GM23338 (cell line): ENCODE measurements around the gene CLCF1. TPM values are rescaled to one million over a fixed set of nuclear protein-coding genes. Genes with fewer than 3 reads are reported as not detected.
A peak's percentile ranks its signal among the peaks of the same experiment; 100 is the strongest.

Experiments
- ATAC-seq: fragments of 200-7000 bp; cut with Tn5 transposase; 3 replicates; pipeline ENCODE4 v1.9.1; 2020
- DNase-seq: peaks from one replicate; pipeline ENCODE4 v3.0.0-alpha.2; 2015; ENCODE audit warnings: low spot score
- H2AFZ ChIP-seq: fragments of 200-600 bp; sonication (generic); 2 replicates; pipeline ENCODE4 v1.8.0; 2016; ENCODE audit warnings: antibody characterized with exemption, mild to moderate bottlenecking, moderate library complexity
- H3F3A ChIP-seq: fragments of 200-600 bp; sonication (generic); replicated peaks from 2 replicates; pipeline ENCODE4 v1.8.0; 2017; ENCODE audit warnings: antibody characterized with exemption, mixed run types, low read depth
- H3K27ac ChIP-seq: fragments of 200-600 bp; sonication (generic); 2 replicates; pipeline ENCODE4 v1.6.1; 2016; ENCODE audit warnings: low read depth
- H3K27me3 ChIP-seq: fragments of 200-600 bp; sonication (generic); 2 replicates; pipeline ENCODE4 v1.8.0; 2016; ENCODE audit warnings: mild to moderate bottlenecking, mixed run types, moderate library complexity; ENCODE audit not compliant: insufficient read depth
- H3K36me3 ChIP-seq: fragments of 200-600 bp; sonication (generic); 2 replicates; pipeline ENCODE4 v1.8.0; 2016; ENCODE audit warnings: mild to moderate bottlenecking; ENCODE audit not compliant: insufficient read depth
- H3K4me1 ChIP-seq: fragments of 200-600 bp; sonication (generic); 2 replicates; pipeline ENCODE4 v1.8.0; 2016; ENCODE audit warnings: mild to moderate bottlenecking, moderate library complexity; ENCODE audit not compliant: insufficient read depth
- H3K4me2 ChIP-seq: fragments of 200-600 bp; sonication (generic); 2 replicates; pipeline ENCODE4 v1.7.1; 2017; ENCODE audit warnings: mixed run types
- H3K4me3 ChIP-seq: fragments of 200-600 bp; sonication (generic); 2 replicates; pipeline ENCODE4 v1.6.1; 2016; ENCODE audit warnings: mixed run types
- H3K79me2 ChIP-seq: fragments of 200-600 bp; sonication (generic); replicated peaks from 2 replicates; pipeline ENCODE4 v1.8.0; 2017; ENCODE audit warnings: mild to moderate bottlenecking; ENCODE audit not compliant: insufficient read depth
- H3K9me2 ChIP-seq: fragments of 200-600 bp; sonication (generic); 2 replicates; pipeline ENCODE4 v1.8.0; 2017; ENCODE audit not compliant: insufficient read depth
- H4K20me1 ChIP-seq: fragments of 200-600 bp; sonication (generic); replicated peaks from 2 replicates; pipeline ENCODE4 v1.8.0; 2017; ENCODE audit warnings: mild to moderate bottlenecking; ENCODE audit not compliant: insufficient read depth
- H3K27ac Mint-ChIP-seq: 2 replicates; pipeline ENCODE4 v1.8.0; 2020; ENCODE audit warnings: inconsistent platforms, mild to moderate bottlenecking, moderate library complexity, mixed read lengths
- H3K27me3 Mint-ChIP-seq: 3 replicates; pipeline ENCODE4 v1.8.0; 2022; ENCODE audit warnings: low read depth, mild to moderate bottlenecking, moderate library complexity, mixed read lengths, inconsistent platforms; ENCODE audit not compliant: insufficient read depth, poor library complexity
- H3K36me3 Mint-ChIP-seq: 3 replicates; pipeline ENCODE4 v1.8.0; 2021; ENCODE audit warnings: low read depth, mild to moderate bottlenecking, inconsistent platforms, moderate library complexity, mixed read lengths
- H3K4me1 Mint-ChIP-seq: 3 replicates; pipeline ENCODE4 v1.8.0; 2020; ENCODE audit warnings: mild to moderate bottlenecking, inconsistent platforms, mixed read lengths
- H3K4me3 Mint-ChIP-seq: 3 replicates; pipeline ENCODE4 v1.8.0; 2021; ENCODE audit warnings: moderate library complexity, mild to moderate bottlenecking, inconsistent platforms, mixed read lengths
- H3K9me3 Mint-ChIP-seq: 3 replicates; pipeline ENCODE4 v1.8.0; 2020; ENCODE audit warnings: moderate library complexity, mild to moderate bottlenecking, inconsistent platforms, mixed read lengths
- CREB1 ChIP-seq: fragments of 250-450 bp; sonication (Bioruptor Pico); IDR thresholded peaks from 2 replicates; pipeline ENCODE4 v1.5.0; 2020; ENCODE audit warnings: low read depth, mild to moderate bottlenecking, moderate library complexity
- polyA plus RNA-seq: library from polyadenylated mRNA; unstranded; fragments of >200 nt; fragmentation: Nextera tagmentation; extraction: Ambion mirVana; gene quantifications from 2 replicates; pipeline ENCODE4 v1.2.1, GENCODE V29; 2016
- total RNA-seq: library from RNA; depleted of rRNA; stranded (reverse); fragments of >200 nt; shearing (Covaris generic); gene quantifications from 2 replicates; pipeline ENCODE4 v1.2.3, GENCODE V29; 2014
- TF ChIP-seq, protein P1 (sequence below), 2 experiments: fragments of 200-600 bp in 1 of 2; sonication (generic) in 1 of 2; conservative IDR thresholded peaks; 2 replicates each; pipeline versions ENCODE4 v1.5.1 to v1.6.1; 2016 to 2017; ENCODE audit warnings: antibody characterized with exemption in 2 of 2, low read depth in 2 of 2, mild to moderate bottlenecking in 2 of 2, moderate library complexity in 1 of 2
- TF ChIP-seq, protein P2 (sequence below): IDR thresholded peaks from one replicate; pipeline ENCODE4 v1.6.1; 2018; ENCODE audit warnings: antibody characterized with exemption; ENCODE audit not compliant: unreplicated experiment
- TF ChIP-seq, protein P3 (sequence below): IDR thresholded peaks from 2 replicates; pipeline ENCODE4 v1.6.1; 2016; ENCODE audit warnings: antibody characterized with exemption

CLCF1 gene
- total and polyA plus RNA-seq, 2 experiments from 2014 or later, result 0.32 TPM; not detected in 1

DNA sequence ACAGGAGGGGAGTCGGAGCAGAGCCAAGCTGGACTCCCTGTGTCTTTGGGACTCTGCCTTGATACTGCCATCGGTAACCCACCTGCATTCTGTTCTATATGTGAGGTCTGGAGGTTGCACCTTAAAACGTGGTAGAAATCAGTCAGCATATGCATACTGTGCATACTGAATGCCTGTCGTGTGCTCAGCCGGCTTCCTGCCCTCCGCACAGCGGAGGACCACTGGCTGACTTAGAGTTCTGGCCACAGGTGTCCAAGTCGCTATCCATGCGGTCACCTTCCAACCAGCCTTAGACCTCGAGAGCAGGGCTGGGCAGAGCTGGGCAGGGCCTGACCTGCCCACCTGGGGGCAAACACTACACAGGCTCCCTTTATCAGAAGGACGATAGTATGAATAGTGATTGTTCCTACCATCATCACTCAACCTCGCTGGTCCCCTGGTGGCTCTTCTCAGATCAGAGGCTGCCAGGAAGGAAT is 34.3 kb upstream of the CLCF1 start:
- no peaks in the 10 kb centered on the region for H3F3A ChIP-seq
- ATAC-seq, result no peak
- Mint-ChIP-seq H3K9me3 (no peaks in the 10 kb centered on the region), H3K27me3 (peaks cover 30% of the 10 kb centered on the region), H3K27ac (no peak overlapping the region), H3K36me3 (no peaks in the 10 kb centered on the region), H3K4me1 (peaks cover 21% of the 10 kb centered on the region), H3K4me3 (no peak overlapping the region)
- no peaks in the 10 kb centered on the region for H3K79me2 ChIP-seq
- no peak for DNase-seq
- H3K36me3 ChIP-seq, result no peaks in the 10 kb centered on the region
- TF ChIP-seq, protein P1, sequence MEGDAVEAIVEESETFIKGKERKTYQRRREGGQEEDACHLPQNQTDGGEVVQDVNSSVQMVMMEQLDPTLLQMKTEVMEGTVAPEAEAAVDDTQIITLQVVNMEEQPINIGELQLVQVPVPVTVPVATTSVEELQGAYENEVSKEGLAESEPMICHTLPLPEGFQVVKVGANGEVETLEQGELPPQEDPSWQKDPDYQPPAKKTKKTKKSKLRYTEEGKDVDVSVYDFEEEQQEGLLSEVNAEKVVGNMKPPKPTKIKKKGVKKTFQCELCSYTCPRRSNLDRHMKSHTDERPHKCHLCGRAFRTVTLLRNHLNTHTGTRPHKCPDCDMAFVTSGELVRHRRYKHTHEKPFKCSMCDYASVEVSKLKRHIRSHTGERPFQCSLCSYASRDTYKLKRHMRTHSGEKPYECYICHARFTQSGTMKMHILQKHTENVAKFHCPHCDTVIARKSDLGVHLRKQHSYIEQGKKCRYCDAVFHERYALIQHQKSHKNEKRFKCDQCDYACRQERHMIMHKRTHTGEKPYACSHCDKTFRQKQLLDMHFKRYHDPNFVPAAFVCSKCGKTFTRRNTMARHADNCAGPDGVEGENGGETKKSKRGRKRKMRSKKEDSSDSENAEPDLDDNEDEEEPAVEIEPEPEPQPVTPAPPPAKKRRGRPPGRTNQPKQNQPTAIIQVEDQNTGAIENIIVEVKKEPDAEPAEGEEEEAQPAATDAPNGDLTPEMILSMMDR (conservative IDR thresholded peaks at IDR 0.05; ENCODE audit: low read depth in 2 of 2), result no peak
- TF ChIP-seq, protein P2, sequence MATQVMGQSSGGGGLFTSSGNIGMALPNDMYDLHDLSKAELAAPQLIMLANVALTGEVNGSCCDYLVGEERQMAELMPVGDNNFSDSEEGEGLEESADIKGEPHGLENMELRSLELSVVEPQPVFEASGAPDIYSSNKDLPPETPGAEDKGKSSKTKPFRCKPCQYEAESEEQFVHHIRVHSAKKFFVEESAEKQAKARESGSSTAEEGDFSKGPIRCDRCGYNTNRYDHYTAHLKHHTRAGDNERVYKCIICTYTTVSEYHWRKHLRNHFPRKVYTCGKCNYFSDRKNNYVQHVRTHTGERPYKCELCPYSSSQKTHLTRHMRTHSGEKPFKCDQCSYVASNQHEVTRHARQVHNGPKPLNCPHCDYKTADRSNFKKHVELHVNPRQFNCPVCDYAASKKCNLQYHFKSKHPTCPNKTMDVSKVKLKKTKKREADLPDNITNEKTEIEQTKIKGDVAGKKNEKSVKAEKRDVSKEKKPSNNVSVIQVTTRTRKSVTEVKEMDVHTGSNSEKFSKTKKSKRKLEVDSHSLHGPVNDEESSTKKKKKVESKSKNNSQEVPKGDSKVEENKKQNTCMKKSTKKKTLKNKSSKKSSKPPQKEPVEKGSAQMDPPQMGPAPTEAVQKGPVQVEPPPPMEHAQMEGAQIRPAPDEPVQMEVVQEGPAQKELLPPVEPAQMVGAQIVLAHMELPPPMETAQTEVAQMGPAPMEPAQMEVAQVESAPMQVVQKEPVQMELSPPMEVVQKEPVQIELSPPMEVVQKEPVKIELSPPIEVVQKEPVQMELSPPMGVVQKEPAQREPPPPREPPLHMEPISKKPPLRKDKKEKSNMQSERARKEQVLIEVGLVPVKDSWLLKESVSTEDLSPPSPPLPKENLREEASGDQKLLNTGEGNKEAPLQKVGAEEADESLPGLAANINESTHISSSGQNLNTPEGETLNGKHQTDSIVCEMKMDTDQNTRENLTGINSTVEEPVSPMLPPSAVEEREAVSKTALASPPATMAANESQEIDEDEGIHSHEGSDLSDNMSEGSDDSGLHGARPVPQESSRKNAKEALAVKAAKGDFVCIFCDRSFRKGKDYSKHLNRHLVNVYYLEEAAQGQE, result no peak
- no peak for TF ChIP-seq CREB1
- H3K4me3 ChIP-seq, result no peak overlapping the region
- H3K4me2 ChIP-seq, result no peak overlapping the region
- no peak overlapping the region for H3K27ac ChIP-seq
- H3K4me1 ChIP-seq, result peaks cover 4% of the 10 kb centered on the region; the same call in 1 of the 2 replicates
- no peaks in the 10 kb centered on the region for H3K9me2 ChIP-seq
- H2AFZ ChIP-seq, result no peak overlapping the region
- no peaks in the 10 kb centered on the region for H3K27me3 ChIP-seq
- H4K20me1 ChIP-seq, result no peaks in the 10 kb centered on the region

DNA sequence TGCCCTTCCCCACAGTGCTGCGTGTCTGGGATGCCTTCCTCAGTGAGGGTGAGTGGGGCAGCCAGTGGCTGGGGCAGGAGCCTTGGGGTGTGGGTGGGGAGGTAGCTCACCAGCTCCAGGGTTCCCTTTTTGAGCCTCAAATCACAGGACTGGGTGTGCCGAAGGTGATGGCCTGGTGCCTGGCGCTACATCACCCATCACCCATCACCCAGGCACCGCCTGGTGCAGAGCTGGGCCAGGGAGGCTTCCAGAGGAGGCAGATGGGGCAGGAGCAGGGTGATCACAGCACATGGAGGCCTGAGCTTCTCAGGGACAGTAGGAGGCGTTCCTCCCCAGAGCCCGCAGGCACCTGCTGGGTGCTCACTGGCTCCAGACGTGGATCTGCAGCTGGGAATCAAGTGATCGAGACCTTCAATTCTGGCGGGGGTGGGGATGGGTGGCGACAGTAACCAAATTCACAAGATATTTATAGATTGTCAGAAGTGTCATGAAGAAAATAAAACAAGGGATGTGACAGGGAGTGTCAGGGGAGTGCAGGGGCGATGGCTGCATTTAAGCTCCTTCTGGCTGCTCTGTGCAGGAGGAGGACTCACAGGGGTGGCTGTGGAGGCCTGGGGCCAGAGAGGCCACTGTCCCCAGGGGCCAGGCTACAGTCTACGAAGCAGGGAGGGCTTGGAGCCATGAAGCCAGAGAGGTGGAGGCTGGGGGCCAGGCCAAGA is 33.7 kb upstream of the CLCF1 start:
- Mint-ChIP-seq H3K36me3 (no peaks in the 10 kb centered on the region), H3K9me3 (no peaks in the 10 kb centered on the region), H3K27me3 (peaks cover 29% of the 10 kb centered on the region), H3K4me1 (peaks cover 21% of the 10 kb centered on the region), H3K4me3 (no peak overlapping the region; the same call in 2 of the 3 replicates), H3K27ac (no peak overlapping the region)
- Histone ChIP-seq H3K4me2 (no peak overlapping the region), H3K4me3 (no peak overlapping the region), H3K27me3 (no peaks in the 10 kb centered on the region), H3F3A (no peaks in the 10 kb centered on the region), H3K27ac (no peak overlapping the region), H3K4me1 (peaks cover 8% of the 10 kb centered on the region; the same call in 1 of the 2 replicates), H3K36me3 (no peaks in the 10 kb centered on the region), H3K9me2 (no peaks in the 10 kb centered on the region), H2AFZ (no peak overlapping the region), H3K79me2 (no peaks in the 10 kb centered on the region), H4K20me1 (no peaks in the 10 kb centered on the region)
- TF ChIP-seq, protein P3, sequence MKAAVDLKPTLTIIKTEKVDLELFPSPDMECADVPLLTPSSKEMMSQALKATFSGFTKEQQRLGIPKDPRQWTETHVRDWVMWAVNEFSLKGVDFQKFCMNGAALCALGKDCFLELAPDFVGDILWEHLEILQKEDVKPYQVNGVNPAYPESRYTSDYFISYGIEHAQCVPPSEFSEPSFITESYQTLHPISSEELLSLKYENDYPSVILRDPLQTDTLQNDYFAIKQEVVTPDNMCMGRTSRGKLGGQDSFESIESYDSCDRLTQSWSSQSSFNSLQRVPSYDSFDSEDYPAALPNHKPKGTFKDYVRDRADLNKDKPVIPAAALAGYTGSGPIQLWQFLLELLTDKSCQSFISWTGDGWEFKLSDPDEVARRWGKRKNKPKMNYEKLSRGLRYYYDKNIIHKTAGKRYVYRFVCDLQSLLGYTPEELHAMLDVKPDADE, result no peak
- TF ChIP-seq, protein P1 (conservative IDR thresholded peaks at IDR 0.05; ENCODE audit: low read depth in 2 of 2), result 0 out of 4 replicates have a peak, but pooled peaks of 1 of the 2 experiments have one; percentile 10
- ATAC-seq (no peak), DNase-seq (no peak)
